HepG2 (cell line): ENCODE measurements around the gene NUBPL. TPM values are rescaled to one million over a fixed set of nuclear protein-coding genes. Genes with fewer than 3 reads are reported as not detected.

Source experiments
- ARID2 ChIP-seq: sonication (generic); formaldehyde crosslinking; IDR thresholded peaks from 2 replicates; pipeline ENCODE4 v1.8.1; 2022; ENCODE audit warnings: mild to moderate bottlenecking, missing genetic modification reagents, borderline replicate concordance
- ATF7-NPFF ChIP-seq: sonication (generic); formaldehyde crosslinking; IDR thresholded peaks from 2 replicates; pipeline ENCODE4 v1.8.1; 2023; ENCODE audit warnings: mild to moderate bottlenecking, low read depth, missing genetic modification reagents, moderate library complexity
- ATRX ChIP-seq: sonication (generic); formaldehyde crosslinking; IDR thresholded peaks from 2 replicates; pipeline ENCODE4 v1.4.0; 2020; ENCODE audit warnings: missing genetic modification reagents, borderline replicate concordance
- CBFB ChIP-seq: sonication (generic); formaldehyde crosslinking; IDR thresholded peaks from 2 replicates; pipeline ENCODE4 v1.4.0; 2020; ENCODE audit warnings: missing genetic modification reagents
- CHCHD3 ChIP-seq: sonication (generic); formaldehyde crosslinking; IDR thresholded peaks from 2 replicates; pipeline ENCODE4 v1.8.0; 2022; ENCODE audit warnings: mild to moderate bottlenecking, missing genetic modification reagents, moderate library complexity
- FOSL1 ChIP-seq: sonication (generic); formaldehyde crosslinking; IDR thresholded peaks from 2 replicates; pipeline ENCODE4 v1.9.0; 2021; ENCODE audit warnings: missing genetic modification reagents, borderline replicate concordance
- IRX3 ChIP-seq: sonication (generic); formaldehyde crosslinking; IDR thresholded peaks from 2 replicates; pipeline ENCODE4 v1.8.1; 2023; ENCODE audit warnings: mild to moderate bottlenecking, low read depth, missing genetic modification reagents, borderline replicate concordance
- JARID2 ChIP-seq: sonication (generic); formaldehyde crosslinking; IDR thresholded peaks from 2 replicates; pipeline ENCODE4 v1.8.1; 2023; ENCODE audit warnings: missing genetic modification reagents, inconsistent platforms; ENCODE audit not compliant: insufficient replicate concordance
- KDM2A ChIP-seq: sonication (generic); formaldehyde crosslinking; IDR thresholded peaks from 2 replicates; pipeline ENCODE4 v1.4.0; 2020; ENCODE audit warnings: low read depth, missing genetic modification reagents, borderline replicate concordance
- MXI1 ChIP-seq: IDR thresholded peaks from 3 replicates; pipeline ENCODE4 v1.6.1; 2012; ENCODE audit warnings: low read depth, low read length, inconsistent platforms, borderline replicate concordance
- PAF1 ChIP-seq: IDR thresholded peaks from 2 replicates; pipeline ENCODE4 v1.6.1; 2016; ENCODE audit warnings: missing genetic modification reagents, missing compliant biosample characterization
- RAD51 ChIP-seq: fragments of 450-650 bp; IDR thresholded peaks from 2 replicates; pipeline ENCODE4 v1.6.1; 2016; ENCODE audit warnings: borderline replicate concordance
- RBM39 ChIP-seq: fragments of 200-400 bp; formaldehyde crosslinking; IDR thresholded peaks from one replicate; pipeline ENCODE4 v1.6.1; 2018; ENCODE audit warnings: antibody characterized with exemption, mild to moderate bottlenecking, low read depth, low read length; ENCODE audit not compliant: poor library complexity, severe bottlenecking
- SMYD3 ChIP-seq: sonication (generic); formaldehyde crosslinking; IDR thresholded peaks from 2 replicates; pipeline ENCODE4 v1.8.1; 2023; ENCODE audit warnings: mild to moderate bottlenecking, missing genetic modification reagents
- TBL1XR1 ChIP-seq: fragments of 150-350 bp; IDR thresholded peaks from 2 replicates; pipeline ENCODE4 v1.6.1; 2014; ENCODE audit warnings: borderline replicate concordance, low read length; ENCODE audit not compliant: partially characterized antibody
- TOPORS ChIP-seq: sonication (generic); formaldehyde crosslinking; IDR thresholded peaks from 2 replicates; pipeline ENCODE4 v1.8.0; 2023; ENCODE audit warnings: mild to moderate bottlenecking, missing genetic modification reagents
- ZBTB38 ChIP-seq: sonication (generic); formaldehyde crosslinking; IDR thresholded peaks from 2 replicates; pipeline ENCODE4 v1.5.1; 2020; ENCODE audit warnings: mild to moderate bottlenecking, missing genetic modification reagents
- ZFP41 ChIP-seq: sonication (generic); formaldehyde crosslinking; IDR thresholded peaks from 2 replicates; pipeline ENCODE4 v1.4.0; 2020; ENCODE audit warnings: mild to moderate bottlenecking, missing genetic modification reagents, borderline replicate concordance
- ZNF142 ChIP-seq: sonication (generic); formaldehyde crosslinking; IDR thresholded peaks from 2 replicates; pipeline ENCODE4 v1.4.0; 2020; ENCODE audit warnings: missing genetic modification reagents
- ZNF17 ChIP-seq: sonication (generic); formaldehyde crosslinking; IDR thresholded peaks from 2 replicates; pipeline ENCODE4 v1.5.0; 2020; ENCODE audit warnings: mild to moderate bottlenecking, missing genetic modification reagents
- ZNF235 ChIP-seq: sonication (generic); formaldehyde crosslinking; IDR thresholded peaks from 2 replicates; pipeline ENCODE4 v1.8.1; 2023; ENCODE audit warnings: mild to moderate bottlenecking, missing genetic modification reagents, borderline replicate concordance
- ZNF496 ChIP-seq: sonication (generic); formaldehyde crosslinking; IDR thresholded peaks from 2 replicates; pipeline ENCODE4 v1.8.1; 2023; ENCODE audit warnings: mild to moderate bottlenecking, moderate library complexity, missing genetic modification reagents; ENCODE audit not compliant: insufficient replicate concordance
- ZNF530 ChIP-seq: sonication (generic); formaldehyde crosslinking; IDR thresholded peaks from 2 replicates; pipeline ENCODE4 v1.5.0; 2020; ENCODE audit warnings: low read depth, mild to moderate bottlenecking, missing genetic modification reagents
- ZNF746 ChIP-seq: sonication (generic); formaldehyde crosslinking; IDR thresholded peaks from 2 replicates; pipeline ENCODE4 v1.8.0; 2022; ENCODE audit warnings: mild to moderate bottlenecking, missing genetic modification reagents
- ZNF75D ChIP-seq: sonication (generic); formaldehyde crosslinking; IDR thresholded peaks from 2 replicates; pipeline ENCODE4 v1.8.1; 2023; ENCODE audit warnings: missing genetic modification reagents, mild to moderate bottlenecking, borderline replicate concordance
- polyA plus RNA-seq, 8 experiments: library from polyadenylated mRNA; depleted of rRNA in 3 of 8; stranded (reverse) in 7 of 8; unstranded in 1 of 8; fragments of >200 nt; fragmentation: Illumina TruSeq in 4 of 8; extraction: Trizol in 4 of 8; gene quantifications; 2 replicates each; pipeline versions ENCODE4 v1.2.1 to v1.2.3, GENCODE V29; 2011 to 2016; ENCODE audit warnings: low read depth in 4 of 8, missing spikeins in 1 of 8, mixed read lengths in 1 of 8; ENCODE audit not compliant: insufficient read depth in 1 of 8
- total RNA-seq, 5 experiments: library from RNA; depleted of rRNA; stranded (reverse); fragments of >200 nt; fragmentation: Illumina TruSeq; extraction: Trizol; gene quantifications; 2 replicates each; pipeline ENCODE4 v1.2.3, GENCODE V29; 2016; ENCODE audit warnings: low read depth in 1 of 5

The NUBPL gene
- total and polyA plus RNA-seq, 2 of the 13 experiments (the other 11 are each of a cell fraction or from before 2014, with no cell fraction given) = 21.3 to 44.1 TPM

- TF ChIP-seq ZNF142 (CRISPR knock-in tag) (peak; percentile 96), PAF1 (peak; percentile 51; the same call in 1 of the 2 replicates), KDM2A (CRISPR knock-in tag) (peak; percentile 100), ATRX (CRISPR knock-in tag) (no peak), ZFP41 (CRISPR knock-in tag) (0 out of 2 replicates have a peak, but pooled peaks have one; percentile 94), JARID2 (CRISPR knock-in tag) (peak; percentile 99), ARID2 (CRISPR knock-in tag) (peak; percentile 99; the same call in 1 of the 2 replicates), TBL1XR1 (peak; percentile 88), ZNF17 (CRISPR knock-in tag) (no peak), ZBTB38 (CRISPR knock-in tag) (peak; percentile 96), ZNF235 (CRISPR knock-in tag) (peak; percentile 93; the same call in 1 of the 2 replicates), RAD51 (no peak), IRX3 (CRISPR knock-in tag) (peak; percentile 96), RBM39 (peak; percentile 99), CHCHD3 (CRISPR knock-in tag) (no peak), ZNF75D (CRISPR knock-in tag) (no peak), MXI1 (peak; percentile 97), FOSL1 (no peak), ZNF746 (CRISPR knock-in tag) (0 out of 2 replicates have a peak, but pooled peaks have one; percentile 79), CBFB (peak; percentile 90), SMYD3 (CRISPR knock-in tag) (peak; percentile 80; the same call in 1 of the 2 replicates), TOPORS (CRISPR knock-in tag) (peak; percentile 94), ATF7-NPFF (CRISPR knock-in tag) (peak; percentile 92), ZNF496 (no peak), ZNF530 (no peak)
Measured at GRCh38 chr14:31561155-31561846, at the start of gene NUBPL (continued).
